Neutrophil (primary cell): ENCODE measurements around the gene TDP1.

Experiments
- H3K27ac ChIP-seq: fragments of 200-600 bp; sonication (generic); 2 replicates; pipeline ENCODE4 v1.5.1; 2016; ENCODE audit warnings: mild to moderate bottlenecking, moderate library complexity
- H3K27me3 ChIP-seq: fragments of 200-600 bp; sonication (generic); 2 replicates; pipeline ENCODE4 v1.6.0; 2016; ENCODE audit warnings: mild to moderate bottlenecking
- H3K36me3 ChIP-seq: fragments of 200-600 bp; sonication (generic); 2 replicates; pipeline ENCODE4 v1.5.1; 2017
- H3K4me1 ChIP-seq, 2 experiments: fragments of 200-600 bp in 1 of 2; sonication (generic) in 1 of 2; 1 replicate in 1 of 2; 2 replicates in 1 of 2; pipeline versions ENCODE4 v1.5.1 to v1.6.1; 2013 to 2016; ENCODE audit warnings: low read depth in 1 of 2, low read length in 1 of 2, mild to moderate bottlenecking in 1 of 2, moderate library complexity in 1 of 2; ENCODE audit not compliant: control insufficient read depth in 1 of 2, insufficient read depth in 1 of 2
- H3K4me3 ChIP-seq, 2 experiments: fragments of 200-600 bp in 1 of 2; sonication (generic) in 1 of 2; 1 replicate in 1 of 2; 2 replicates in 1 of 2; pipeline ENCODE4 v1.5.1; 2013 to 2016; ENCODE audit warnings: low read depth in 1 of 2, low read length in 1 of 2, mild to moderate bottlenecking in 1 of 2, moderate library complexity in 1 of 2
- H3K9me3 ChIP-seq: fragments of 200-600 bp; sonication (generic); 2 replicates; pipeline ENCODE4 v1.5.1; 2016
- CTCF ChIP-seq: fragments of 200-600 bp; sonication (generic); IDR thresholded peaks from 2 replicates; pipeline ENCODE4 v1.5.1; 2016; ENCODE audit warnings: antibody characterized with exemption

The TDP1 gene

GRCh38 chr14:89990218-89990617, 34.5 kb downstream of the TDP1 start:
- H3K27me3 ChIP-seq, result no peaks in the 10 kb centered on the region
- H3K4me3 ChIP-seq, result no peak overlapping the region
- no peaks in the 10 kb centered on the region for H3K4me1 ChIP-seq
- TF ChIP-seq CTCF, result no peak
- no peak overlapping the region for H3K27ac ChIP-seq
- H3K36me3 ChIP-seq, result peaks cover 90% of the 10 kb centered on the region
- H3K9me3 ChIP-seq, result no peaks in the 10 kb centered on the region

- Histone ChIP-seq H3K4me1 (no peaks in the 10 kb centered on the region), H3K27me3 (no peaks in the 10 kb centered on the region), H3K9me3 (no peaks in the 10 kb centered on the region), H3K4me3 (no peak overlapping the region), H3K27ac (no peak overlapping the region), H3K36me3 (peaks cover 90% of the 10 kb centered on the region)
- no peak for TF ChIP-seq CTCF
Observed at GRCh38 chr14:89990623-89991275, 35.0 kb downstream of the TDP1 start.

- Histone ChIP-seq H3K4me1 (no peaks in the 10 kb centered on the region), H3K27ac (no peak overlapping the region), H3K36me3 (peaks cover 89% of the 10 kb centered on the region), H3K9me3 (no peaks in the 10 kb centered on the region), H3K4me3 (no peak overlapping the region), H3K27me3 (no peaks in the 10 kb centered on the region)
- no peak for TF ChIP-seq CTCF
Observed at GRCh38 chr14:89992273-89992672, 36.5 kb downstream of the TDP1 start.

- Histone ChIP-seq H3K4me3 (no peak overlapping the region), H3K27me3 (no peaks in the 10 kb centered on the region), H3K9me3 (no peaks in the 10 kb centered on the region), H3K4me1 (no peaks in the 10 kb centered on the region), H3K27ac (no peak overlapping the region), H3K36me3 (peaks cover 87% of the 10 kb centered on the region)
- no peak for TF ChIP-seq CTCF
Observed at GRCh38 chr14:89996963-89997362, 41.2 kb downstream of the TDP1 start.

- no peak overlapping the region for H3K27ac ChIP-seq
- no peaks in the 10 kb centered on the region for H3K27me3 ChIP-seq
- H3K36me3 ChIP-seq, result peaks cover 80% of the 10 kb centered on the region
- H3K9me3 ChIP-seq, result no peaks in the 10 kb centered on the region
- no peak overlapping the region for H3K4me3 ChIP-seq
- H3K4me1 ChIP-seq, result no peaks in the 10 kb centered on the region
- TF ChIP-seq CTCF, result no peak
Observed at GRCh38 chr14:90000935-90001334, 45.2 kb downstream of the TDP1 start.
